Heart left ventricle (tissue), 16 donors: ENCODE data around the gene PRSS36. TPM values are rescaled to one million over a fixed set of nuclear protein-coding genes. Genes with fewer than 3 reads are reported as not detected.
A peak's percentile ranks its signal among the peaks of the same experiment; 100 is the strongest.

Source experiments
- ATAC-seq, 4 donors: fragments of 200-7000 bp; cut with Tn5 transposase; one replicate each; pipeline ENCODE4 v1.9.1; 2020 to 2022; ENCODE audit warnings: moderate library complexity in 4 of 4, mild to moderate bottlenecking in 3 of 4, moderate number of reproducible peaks in 1 of 4
- DNase-seq, 5 donors: peaks; one replicate each; pipeline ENCODE4 v3.0.0-alpha.2; 2020
- H3K27ac ChIP-seq, 12 donors: fragments of 200-600 bp; sonication (generic) in 4 of 12; one replicate each; pipeline versions ENCODE4 v1.5.0 to v1.8.0; 2016 to 2022; ENCODE audit warnings: mild to moderate bottlenecking in 2 of 12
- H3K27me3 ChIP-seq, 9 donors: fragments of 200-600 bp; sonication (generic) in 2 of 9; one replicate each; pipeline versions ENCODE4 v1.5.1 to v1.8.0; 2016 to 2022; ENCODE audit warnings: mild to moderate bottlenecking in 3 of 9
- H3K36me3 ChIP-seq, 9 donors: fragments of 200-600 bp; sonication (generic) in 2 of 9; one replicate each; pipeline versions ENCODE4 v1.5.0 to v1.8.0; 2018 to 2022; ENCODE audit warnings: mild to moderate bottlenecking in 2 of 9
- H3K4me1 ChIP-seq, 12 donors: fragments of 200-600 bp; sonication (generic) in 4 of 12; one replicate each; pipeline versions ENCODE4 v1.5.0 to v1.8.0; 2016 to 2022; ENCODE audit warnings: mild to moderate bottlenecking in 3 of 12
- H3K4me3 ChIP-seq, 12 donors: fragments of 200-600 bp; sonication (generic) in 4 of 12; one replicate each; pipeline versions ENCODE4 v1.5.0 to v1.8.0; 2017 to 2022; ENCODE audit warnings: mild to moderate bottlenecking in 9 of 12, moderate library complexity in 4 of 12
- H3K9me3 ChIP-seq, 12 donors: fragments of 200-600 bp; sonication (generic) in 4 of 12; one replicate each; pipeline versions ENCODE4 v1.5.0 to v1.8.0; 2016 to 2022; ENCODE audit warnings: mild to moderate bottlenecking in 1 of 12
- POLR2A ChIP-seq, 2 donors: fragments of 450-650 bp; IDR thresholded peaks; one replicate each; pipeline ENCODE4 v1.6.1; 2017; ENCODE audit warnings: antibody characterized with exemption in 2 of 2, mild to moderate bottlenecking in 2 of 2, moderate library complexity in 2 of 2
- WGBS, 4 donors: extraction: QIAGEN DNeasy Blood & Tissue Kit in 2 of 4; methylation state at CpG; one replicate each; pipeline versions ENCODE4 v1.1.5 to v1.1.7; 2013 to 2018; 5-methylcytosine and 5-hydroxymethylcytosine counted together
- intact Hi-C, 10 donors: fragments of 100-400 bp; cut with DNase I; formaldehyde crosslinking; loops; one replicate each; pipeline versions ENCODE4 v1.11.1 to v1.14.2; 2022
- polyA plus RNA-seq, 2 donors: library from polyadenylated mRNA; stranded (reverse); fragments of 200-250 nt; gene quantifications; one replicate each; pipeline ENCODE4 v1.2.3, GENCODE V29; 2013
- total RNA-seq, 9 donors: library from RNA; depleted of rRNA in 2 of 9; stranded (reverse); fragments of >200 nt in 2 of 9; fragmentation: NEBNext Ultra II Directional in 3 of 9; extraction: Animal tissue kit (Norgen Biotek cat#: 25700) in 3 of 9; gene quantifications; one replicate each; pipeline versions ENCODE4 v1.1.0 to v1.2.4, GENCODE V29; 2016 to 2023
- TF ChIP-seq, protein P1 (sequence below), 12 donors: fragments of 200-600 bp; sonication (generic) in 4 of 12; IDR thresholded peaks; one replicate each; pipeline versions ENCODE4 v1.5.0 to v1.8.0; 2018 to 2022; ENCODE audit warnings: antibody characterized with exemption in 12 of 12, mild to moderate bottlenecking in 5 of 12
- donor health status: ischemic (EF 13 %, LVEDD 7.1; RV severe dilation, severe dysfunction).
- donor health status: healthy with polysubstance abuse.
- donor health status: DM: no; HTN: yes; CAD: no.
- donor health status: DM: no; HTN: no; CAD: no.
- donor health status: ischemic (EF 25% LVEDD 6.9; RV normal size, moderate dysfunction).
- donor health status: ischemic (EF 25% LVEDD 5.7; RV mildly dilated, moderate dysfunction).
- donor health status: healthy.
- donor health status: DM: yes; HTN: yes; CAD: no.
- donor health status: ischemic (EF 35%, LVEDD 5.7; RV mildly dilated, moderate dysfunction).
- donor health status: nonischemic (EF 11% LVEDD 7.7; RV severe dilation, severe dysfunction).
- donor health status: DM: yes; HTN: yes; CAD: no.
- donor health status: PGD.
- donor health status: ischemic (EF 29% LVEDD 5.4; RV normal size, mild dysfunction).
- donor health status: nonischemic (EF 23%, LVEDD 6.1; RV moderate dilation, normal function).

The PRSS36 gene
- total and polyA plus RNA-seq, 11 donors, result 0.35 to 5.1 (median 1.2) TPM

DNA sequence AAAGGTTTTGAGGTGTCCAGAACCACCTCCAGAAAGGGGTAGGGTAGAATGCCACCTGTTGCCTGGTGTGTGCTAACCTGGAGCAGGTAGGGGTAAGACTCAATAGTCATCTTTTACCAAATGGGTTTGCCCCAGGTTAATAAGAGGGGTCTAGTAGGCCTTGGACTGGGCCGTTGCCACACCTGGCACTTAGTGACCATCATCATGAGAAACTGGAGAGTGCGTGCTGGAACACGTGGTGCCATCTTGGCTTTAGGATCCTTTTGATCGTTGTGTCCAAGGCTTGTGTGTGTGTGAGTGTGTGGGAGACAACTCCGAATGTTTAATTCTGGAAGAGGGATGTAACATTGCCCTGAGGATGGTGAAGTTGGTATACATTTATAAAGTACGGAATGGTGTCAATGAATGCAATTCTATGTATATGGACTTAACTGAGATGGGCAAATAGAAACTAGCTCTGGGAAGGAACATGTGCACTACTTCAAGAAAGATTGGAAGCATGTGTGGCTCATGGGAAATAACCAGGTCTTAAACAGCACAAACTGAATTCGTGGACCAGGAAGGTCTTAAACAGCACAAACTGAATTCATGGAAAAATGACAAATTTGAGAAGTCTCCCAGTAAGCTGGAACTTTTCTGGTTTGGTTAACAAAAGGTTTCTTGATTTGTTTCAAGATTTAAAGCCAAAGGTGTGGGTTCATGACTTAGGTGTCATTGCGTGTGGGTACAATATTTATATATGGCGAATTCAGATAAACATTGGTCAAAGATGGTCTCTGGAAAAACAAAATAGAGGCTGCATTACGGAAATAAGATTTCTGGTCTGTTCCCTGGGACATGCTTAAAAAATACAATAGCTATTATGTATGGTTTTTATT is 37.3 kb upstream of the PRSS36 start:
- intact Hi-C loops, result loop anchor here in 6 of 10 donors (10.0 kb wide), 3 partner anchors 112 to 268 kb away; partner anchors contain the start of genes ZNF843 (in 4 of the 6), ARMC5 (in 1 of the 6), ZNF646 (in 1 of the 6) and ZNF668 (in 1 of the 6)
- no peak for ATAC-seq
- 78 to 86% (median 85%) methylated on average over 10 of the region's 10 CpGs for WGBS, 4 donors
- no peak for DNase-seq
- H3K4me3 ChIP-seq, result no peak overlapping the region
- H3K9me3 ChIP-seq, result no peaks in the 10 kb centered on the region
- peaks cover 14 to 100% (median 99%) of the 10 kb centered on the region in 9 donors for H3K36me3 ChIP-seq
- no peak overlapping the region for H3K27ac ChIP-seq
- H3K27me3 ChIP-seq, result no peaks in the 10 kb centered on the region
- TF ChIP-seq, protein P1, sequence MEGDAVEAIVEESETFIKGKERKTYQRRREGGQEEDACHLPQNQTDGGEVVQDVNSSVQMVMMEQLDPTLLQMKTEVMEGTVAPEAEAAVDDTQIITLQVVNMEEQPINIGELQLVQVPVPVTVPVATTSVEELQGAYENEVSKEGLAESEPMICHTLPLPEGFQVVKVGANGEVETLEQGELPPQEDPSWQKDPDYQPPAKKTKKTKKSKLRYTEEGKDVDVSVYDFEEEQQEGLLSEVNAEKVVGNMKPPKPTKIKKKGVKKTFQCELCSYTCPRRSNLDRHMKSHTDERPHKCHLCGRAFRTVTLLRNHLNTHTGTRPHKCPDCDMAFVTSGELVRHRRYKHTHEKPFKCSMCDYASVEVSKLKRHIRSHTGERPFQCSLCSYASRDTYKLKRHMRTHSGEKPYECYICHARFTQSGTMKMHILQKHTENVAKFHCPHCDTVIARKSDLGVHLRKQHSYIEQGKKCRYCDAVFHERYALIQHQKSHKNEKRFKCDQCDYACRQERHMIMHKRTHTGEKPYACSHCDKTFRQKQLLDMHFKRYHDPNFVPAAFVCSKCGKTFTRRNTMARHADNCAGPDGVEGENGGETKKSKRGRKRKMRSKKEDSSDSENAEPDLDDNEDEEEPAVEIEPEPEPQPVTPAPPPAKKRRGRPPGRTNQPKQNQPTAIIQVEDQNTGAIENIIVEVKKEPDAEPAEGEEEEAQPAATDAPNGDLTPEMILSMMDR (IDR thresholded peaks at IDR 0.05), result no peak
- no peak for TF ChIP-seq POLR2A (IDR thresholded peaks at IDR 0.05)
- peaks cover 0 to 42% (median 22%) of the 10 kb centered on the region in 12 donors for H3K4me1 ChIP-seq

DNA sequence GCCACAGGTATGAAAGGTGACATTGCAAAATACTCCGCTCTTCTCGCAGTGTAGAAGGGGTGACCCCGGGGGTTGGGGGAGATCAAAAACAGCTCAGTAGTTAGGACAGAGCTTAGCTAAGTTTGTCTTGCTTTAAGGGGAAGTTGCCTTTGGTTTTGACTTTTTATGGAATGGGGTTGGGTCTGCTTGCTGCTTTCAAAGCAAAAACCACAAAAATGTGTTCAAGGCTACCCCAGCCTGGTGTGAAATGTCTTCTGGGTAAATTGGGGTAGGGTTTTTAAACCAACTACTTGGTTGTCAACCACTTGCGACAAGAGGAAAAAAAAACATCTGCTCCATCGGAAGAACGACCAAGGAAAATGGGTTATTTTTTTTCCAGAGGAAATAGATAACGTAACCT is 36.3 kb upstream of the PRSS36 start:
- H3K4me3 ChIP-seq, result peak overlapping the region in 1 of 12 donors; percentile 15
- DNase-seq, result no peak
- WGBS, 4 donors, result 75 to 87% (median 81%) methylated on average over 7 of the region's 7 CpGs
- peak overlapping the region in 1 of 12 donors; percentile 64 for H3K27ac ChIP-seq
- H3K27me3 ChIP-seq, result no peaks in the 10 kb centered on the region
- peaks cover 14 to 96% (median 89%) of the 10 kb centered on the region in 9 donors for H3K36me3 ChIP-seq
- no peaks in the 10 kb centered on the region for H3K9me3 ChIP-seq
- TF ChIP-seq POLR2A (IDR thresholded peaks at IDR 0.05), result no peak
- TF ChIP-seq, protein P1 (IDR thresholded peaks at IDR 0.05), result no peak
- intact Hi-C loops, result loop anchor here in 6 of 10 donors (10.0 kb wide), 3 partner anchors 111 to 269 kb away; partner anchors contain the start of genes ZNF843 (in 4 of the 6), ARMC5 (in 1 of the 6), ZNF646 (in 1 of the 6) and ZNF668 (in 1 of the 6)
- ATAC-seq, result no peak
- H3K4me1 ChIP-seq, result peaks cover 0 to 52% (median 32%) of the 10 kb centered on the region in 12 donors

DNA sequence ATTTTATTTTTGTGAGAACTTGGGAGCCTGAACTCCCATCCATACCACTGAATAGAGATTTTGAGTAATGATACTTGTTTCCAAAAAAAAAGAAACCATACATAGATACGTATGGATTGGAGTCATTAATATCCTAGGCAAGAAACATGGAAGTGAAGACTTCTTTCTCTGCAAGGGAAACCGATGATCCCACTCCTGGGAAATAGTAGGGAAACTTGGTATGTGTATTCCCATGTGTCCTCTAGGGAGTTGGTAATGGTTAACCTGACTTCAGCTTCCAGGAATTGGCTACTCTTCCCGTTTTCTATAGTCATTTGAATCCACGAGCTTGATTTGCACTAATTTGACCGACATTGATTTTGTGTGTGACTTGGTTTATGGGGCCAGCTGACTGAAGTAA is 35.5 kb upstream of the PRSS36 start:
- no peak for TF ChIP-seq POLR2A (IDR thresholded peaks at IDR 0.05)
- TF ChIP-seq, protein P1 (IDR thresholded peaks at IDR 0.05), result no peak
- Histone ChIP-seq H3K27ac (peak overlapping the region in 1 of 12 donors; percentile 64), H3K9me3 (no peaks in the 10 kb centered on the region), H3K4me3 (peak overlapping the region in 1 of 12 donors; percentile 15), H3K36me3 (peaks cover 14 to 88% (median 81%) of the 10 kb centered on the region in 9 donors), H3K4me1 (peaks cover 0 to 52% (median 33%) of the 10 kb centered on the region in 12 donors), H3K27me3 (peaks cover 0 to 2% (median 0%) of the 10 kb centered on the region in 9 donors)
- DNase-seq, result no peak
- 63 to 75% (median 67%) methylated on average over 5 of the region's 5 CpGs for WGBS, 4 donors
- ATAC-seq, result no peak
- intact Hi-C loops, result loop anchor here in 6 of 10 donors (10.0 kb wide), 3 partner anchors 111 to 269 kb away; partner anchors contain the start of genes ZNF843 (in 4 of the 6), ARMC5 (in 1 of the 6), ZNF646 (in 1 of the 6) and ZNF668 (in 1 of the 6)

DNA sequence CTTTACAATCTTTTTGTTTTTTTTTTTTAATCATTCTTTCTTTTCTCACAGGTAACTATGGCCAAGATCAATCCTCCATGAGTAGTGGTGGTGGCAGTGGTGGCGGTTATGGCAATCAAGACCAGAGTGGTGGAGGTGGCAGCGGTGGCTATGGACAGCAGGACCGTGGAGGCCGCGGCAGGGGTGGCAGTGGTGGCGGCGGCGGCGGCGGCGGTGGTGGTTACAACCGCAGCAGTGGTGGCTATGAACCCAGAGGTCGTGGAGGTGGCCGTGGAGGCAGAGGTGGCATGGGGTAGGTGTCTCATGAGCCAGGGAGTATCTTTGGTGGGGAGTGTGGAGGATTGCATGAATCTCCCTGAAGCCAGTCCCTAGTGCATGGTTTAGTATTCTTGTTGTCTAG is 35.0 kb upstream of the PRSS36 start:
- intact Hi-C loops, result loop anchor here in 7 of 10 donors (5.0 to 10.0 kb wide), 5 partner anchors 110 to 272 kb away; partner anchors contain the start of genes ZNF843 (in 5 of the 7), ARMC5 (in 2 of the 7), ZNF646 (in 1 of the 7) and ZNF668 (in 1 of the 7)

More for the DNA sequence above, 35.0 kb upstream of the PRSS36 start:
- Histone ChIP-seq H3K27me3 (peaks cover 0 to 5% (median 0%) of the 10 kb centered on the region in 9 donors), H3K9me3 (no peaks in the 10 kb centered on the region), H3K36me3 (peaks cover 10 to 84% (median 76%) of the 10 kb centered on the region in 9 donors), H3K4me1 (peaks cover 0 to 52% (median 33%) of the 10 kb centered on the region in 12 donors), H3K27ac (no peak overlapping the region), H3K4me3 (no peak overlapping the region)
- no peak for DNase-seq
- 93 to 96% (median 95%) methylated on average over 14 of the region's 14 CpGs for WGBS, 4 donors
- TF ChIP-seq, protein P1 (IDR thresholded peaks at IDR 0.05), result no peak
- TF ChIP-seq POLR2A (IDR thresholded peaks at IDR 0.05), result no peak
- no peak for ATAC-seq
